A549 treated with Mapracorat at 1 μM for 4 hours (cell line): ENCODE results near the gene GJA1. TPM values are rescaled to one million over a fixed set of nuclear protein-coding genes. Genes with fewer than 3 reads are reported as not detected.

Experiments used
- total RNA-seq: library from RNA; stranded (reverse); fragments of 200-300 nt; extraction: Qiagen RNA extraction; gene quantifications from 5 replicates; pipeline ENCODE4 v1.2.3, GENCODE V29; 2022

The GJA1 gene
- total RNA-seq: 48.0 to 68.2 TPM (median 62.3 TPM) in 5 replicates

GRCh38 chr6:121435444-121436069, at the start of gene GJA1:
TSS of gene GJA1 (plus strand) at chr6:121435646. CDS start at chr6:121446848, 11,202 bp downstream.

Other genes starting within 250 kb of the GJA1 start
- gene TBC1D32, start 101.2 kb upstream of the GJA1 start, total RNA-seq: 0.80 to 1.8 TPM (median 1.2 TPM) in 5 replicates